ENCODE data around the gene C13orf46.

- TF ChIP-seq EP300 (IDR thresholded peaks at IDR 0.05) (no peak), POLR2A (IDR thresholded peaks at IDR 0.05) (no peak), POLR2AphosphoS5 (IDR thresholded peaks at IDR 0.05) (no peak)
- TF ChIP-seq, protein P1, sequence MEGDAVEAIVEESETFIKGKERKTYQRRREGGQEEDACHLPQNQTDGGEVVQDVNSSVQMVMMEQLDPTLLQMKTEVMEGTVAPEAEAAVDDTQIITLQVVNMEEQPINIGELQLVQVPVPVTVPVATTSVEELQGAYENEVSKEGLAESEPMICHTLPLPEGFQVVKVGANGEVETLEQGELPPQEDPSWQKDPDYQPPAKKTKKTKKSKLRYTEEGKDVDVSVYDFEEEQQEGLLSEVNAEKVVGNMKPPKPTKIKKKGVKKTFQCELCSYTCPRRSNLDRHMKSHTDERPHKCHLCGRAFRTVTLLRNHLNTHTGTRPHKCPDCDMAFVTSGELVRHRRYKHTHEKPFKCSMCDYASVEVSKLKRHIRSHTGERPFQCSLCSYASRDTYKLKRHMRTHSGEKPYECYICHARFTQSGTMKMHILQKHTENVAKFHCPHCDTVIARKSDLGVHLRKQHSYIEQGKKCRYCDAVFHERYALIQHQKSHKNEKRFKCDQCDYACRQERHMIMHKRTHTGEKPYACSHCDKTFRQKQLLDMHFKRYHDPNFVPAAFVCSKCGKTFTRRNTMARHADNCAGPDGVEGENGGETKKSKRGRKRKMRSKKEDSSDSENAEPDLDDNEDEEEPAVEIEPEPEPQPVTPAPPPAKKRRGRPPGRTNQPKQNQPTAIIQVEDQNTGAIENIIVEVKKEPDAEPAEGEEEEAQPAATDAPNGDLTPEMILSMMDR (IDR thresholded peaks at IDR 0.05), result no peak
Observed at GRCh38 chr13:114002771-114003321, 29.0 kb upstream of the C13orf46 start.

Measured in gastroesophageal sphincter (tissue), 3 donors.